Ovary (tissue), 3 donors: ENCODE measurements around the gene ADGRA1.

Source experiments
- CTCF ChIP-seq, 3 donors: fragments of 450-650 bp in 2 of 3; fragments of 200-600 bp in 1 of 3; IDR thresholded peaks; one replicate each; pipeline versions ENCODE4 v1.5.1 to v1.8.0; 2016 to 2022; ENCODE audit warnings: antibody characterized with exemption in 3 of 3, mild to moderate bottlenecking in 1 of 3
- POLR2A ChIP-seq: fragments of 450-650 bp; IDR thresholded peaks from one replicate; pipeline ENCODE4 v1.6.1; 2017; ENCODE audit warnings: antibody characterized with exemption, mild to moderate bottlenecking, moderate library complexity
- donor health status: DM: no; HTN: no; CAD: no.

GRCh38 chr10:133140417-133141143 is 52.9 kb downstream of the ADGRA1 start:
- TF ChIP-seq POLR2A (no peak), CTCF (IDR thresholded peaks at IDR 0.05) (no peak)
